ENCODE results near the gene CPNE5. TPM values are rescaled to one million over a fixed set of nuclear protein-coding genes. Genes with fewer than 3 reads are reported as not detected.
A peak's percentile ranks its signal among the peaks of the same experiment; 100 is the strongest.

The CPNE5 gene
- polyA plus RNA-seq, 1 donor (not counting 4 experiments of a cell fraction or from before 2014, with no cell fraction given): 0.05 TPM

GRCh38 chr6:36743538-36744303, 95.5 kb downstream of the CPNE5 start:
- H3K9me3 ChIP-seq (ENCODE audit: control insufficient read depth, low read depth, low read length): no peaks in the 10 kb centered on the region
- H2AFZ ChIP-seq (ENCODE audit: control insufficient read depth, low read length): no peak overlapping the region
- no peaks in the 10 kb centered on the region for H3K79me2 ChIP-seq (ENCODE audit: control insufficient read depth, insufficient read depth, low read length)
- no peaks in the 10 kb centered on the region for H3K27me3 ChIP-seq (ENCODE audit: control insufficient read depth, extremely low read depth, insufficient read depth, low read length)
- H3K9ac ChIP-seq (ENCODE audit: control insufficient read depth, extremely low read depth, insufficient read depth, low read length): no peak overlapping the region
- FAIRE-seq (peak; percentile 5), DNase-seq (ENCODE audit: low read depth, low spot score) (no peak)
- no peaks in the 10 kb centered on the region for H3K9me1 ChIP-seq (ENCODE audit: control insufficient read depth, extremely low read depth, insufficient read depth, low read length)
- peaks cover 10% of the 10 kb centered on the region for H3K4me1 ChIP-seq (ENCODE audit: control insufficient read depth, extremely low read depth, insufficient read depth, low read length)
- H3K4me2 ChIP-seq (ENCODE audit: control insufficient read depth, extremely low read depth, insufficient read depth, low read depth, low read length): no peak overlapping the region
- H3K4me3 ChIP-seq (ENCODE audit: control insufficient read depth in 2 of 3, extremely low read depth in 1 of 3, insufficient read depth in 2 of 3, low read depth in 1 of 3, low read length in 3 of 3): no peak overlapping the region
- H3K36me3 ChIP-seq (ENCODE audit: control insufficient read depth in 2 of 2, extremely low read depth in 1 of 2, insufficient read depth in 2 of 2, low read length in 2 of 2): no peaks in the 10 kb centered on the region
- no peak overlapping the region for H3K27ac ChIP-seq (ENCODE audit: control insufficient read depth, insufficient read depth, low read length)
- dilution Hi-C loops (cut with MboI; ENCODE audit: extremely low pct_ligation_motif_present, low sequenced_read_pairs): no loop called here
- TF ChIP-seq, protein P1, sequence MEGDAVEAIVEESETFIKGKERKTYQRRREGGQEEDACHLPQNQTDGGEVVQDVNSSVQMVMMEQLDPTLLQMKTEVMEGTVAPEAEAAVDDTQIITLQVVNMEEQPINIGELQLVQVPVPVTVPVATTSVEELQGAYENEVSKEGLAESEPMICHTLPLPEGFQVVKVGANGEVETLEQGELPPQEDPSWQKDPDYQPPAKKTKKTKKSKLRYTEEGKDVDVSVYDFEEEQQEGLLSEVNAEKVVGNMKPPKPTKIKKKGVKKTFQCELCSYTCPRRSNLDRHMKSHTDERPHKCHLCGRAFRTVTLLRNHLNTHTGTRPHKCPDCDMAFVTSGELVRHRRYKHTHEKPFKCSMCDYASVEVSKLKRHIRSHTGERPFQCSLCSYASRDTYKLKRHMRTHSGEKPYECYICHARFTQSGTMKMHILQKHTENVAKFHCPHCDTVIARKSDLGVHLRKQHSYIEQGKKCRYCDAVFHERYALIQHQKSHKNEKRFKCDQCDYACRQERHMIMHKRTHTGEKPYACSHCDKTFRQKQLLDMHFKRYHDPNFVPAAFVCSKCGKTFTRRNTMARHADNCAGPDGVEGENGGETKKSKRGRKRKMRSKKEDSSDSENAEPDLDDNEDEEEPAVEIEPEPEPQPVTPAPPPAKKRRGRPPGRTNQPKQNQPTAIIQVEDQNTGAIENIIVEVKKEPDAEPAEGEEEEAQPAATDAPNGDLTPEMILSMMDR (optimal IDR thresholded peaks at IDR 0.05 in 1 of 3, IDR thresholded peaks at IDR 0.05 in 1 of 3, conservative IDR thresholded peaks at IDR 0.05 in 1 of 3; ENCODE audit: extremely low read depth in 1 of 3, insufficient read depth in 2 of 3, low read length in 3 of 3): no peak
- TF ChIP-seq EZH2 (IDR thresholded peaks at IDR 0.05; ENCODE audit: low read length): no peak
- H4K20me1 ChIP-seq (ENCODE audit: control insufficient read depth, extremely low read depth, insufficient read depth, low read length): no peaks in the 10 kb centered on the region

DNA sequence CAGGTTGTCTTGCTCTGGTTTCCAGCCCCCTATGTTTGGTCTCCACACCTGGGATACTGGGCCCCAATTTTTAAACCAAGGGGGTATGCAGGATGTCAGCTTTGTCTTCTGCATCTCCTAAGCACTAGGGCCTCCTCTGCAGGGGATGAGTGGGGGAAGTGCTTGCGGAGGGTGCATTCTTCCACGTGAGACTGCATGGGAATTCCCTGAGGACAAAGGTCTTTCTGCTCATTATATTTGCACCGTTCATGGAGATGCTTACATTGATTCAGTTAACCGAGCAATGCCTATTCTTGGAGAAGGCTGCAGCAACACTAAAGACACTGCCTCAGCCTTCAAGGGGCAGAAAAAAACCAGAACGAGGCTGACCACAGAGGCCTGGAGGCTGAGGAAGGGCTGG, 96.2 kb downstream of the CPNE5 start:
- dilution Hi-C loops (cut with MboI; ENCODE audit: extremely low pct_ligation_motif_present, low sequenced_read_pairs): no loop called here
- FAIRE-seq (no peak), DNase-seq (ENCODE audit: low read depth, low spot score) (no peak)
- Histone ChIP-seq H3K4me2 (ENCODE audit: control insufficient read depth, extremely low read depth, insufficient read depth, low read depth, low read length) (no peak overlapping the region), H3K9me3 (ENCODE audit: control insufficient read depth, low read depth, low read length) (no peaks in the 10 kb centered on the region), H3K27me3 (ENCODE audit: control insufficient read depth, extremely low read depth, insufficient read depth, low read length) (no peaks in the 10 kb centered on the region), H3K4me1 (ENCODE audit: control insufficient read depth, extremely low read depth, insufficient read depth, low read length) (peaks cover 10% of the 10 kb centered on the region), H3K4me3 (ENCODE audit: control insufficient read depth in 2 of 3, extremely low read depth in 1 of 3, insufficient read depth in 2 of 3, low read depth in 1 of 3, low read length in 3 of 3) (no peak overlapping the region), H3K36me3 (ENCODE audit: control insufficient read depth in 2 of 2, extremely low read depth in 1 of 2, insufficient read depth in 2 of 2, low read length in 2 of 2) (no peaks in the 10 kb centered on the region), H4K20me1 (ENCODE audit: control insufficient read depth, extremely low read depth, insufficient read depth, low read length) (no peaks in the 10 kb centered on the region), H3K9ac (ENCODE audit: control insufficient read depth, extremely low read depth, insufficient read depth, low read length) (no peak overlapping the region), H3K27ac (ENCODE audit: control insufficient read depth, insufficient read depth, low read length) (no peak overlapping the region), H3K79me2 (ENCODE audit: control insufficient read depth, insufficient read depth, low read length) (no peaks in the 10 kb centered on the region), H3K9me1 (ENCODE audit: control insufficient read depth, extremely low read depth, insufficient read depth, low read length) (no peaks in the 10 kb centered on the region), H2AFZ (ENCODE audit: control insufficient read depth, low read length) (no peak overlapping the region)
- no peak for TF ChIP-seq EZH2 (IDR thresholded peaks at IDR 0.05; ENCODE audit: low read length)
- TF ChIP-seq, protein P1 (optimal IDR thresholded peaks at IDR 0.05 in 1 of 3, IDR thresholded peaks at IDR 0.05 in 1 of 3, conservative IDR thresholded peaks at IDR 0.05 in 1 of 3; ENCODE audit: extremely low read depth in 1 of 3, insufficient read depth in 2 of 3, low read length in 3 of 3): no peak

All from keratinocyte (primary cell).